Endothelial cell of hepatic sinusoid (primary cell): ENCODE data around the gene HEATR9.
"Not testable (repeated sequence)": the region's sequence is repeated elsewhere in the genome, so short reads cannot be mapped to it uniquely, and the experiment has no call there.

Source experiments
- in situ Hi-C: cut with HindIII; loops from 2 replicates; pipeline ENCODE4 v1.10.0; 2017; ENCODE audit warnings: low sequenced_read_pairs

HEATR9 gene

GRCh38 chr17:35868737-35869136 lies at the start of gene HEATR9:
TSS of gene HEATR9 (minus strand) at chr17:35868891. CDS start at chr17:35868742, 149 bp downstream.
- in situ Hi-C loops = loop anchor here (25.0 kb wide), 1 partner anchor 619 kb away; the partner anchor contains the start of gene ZNHIT3

DNA sequence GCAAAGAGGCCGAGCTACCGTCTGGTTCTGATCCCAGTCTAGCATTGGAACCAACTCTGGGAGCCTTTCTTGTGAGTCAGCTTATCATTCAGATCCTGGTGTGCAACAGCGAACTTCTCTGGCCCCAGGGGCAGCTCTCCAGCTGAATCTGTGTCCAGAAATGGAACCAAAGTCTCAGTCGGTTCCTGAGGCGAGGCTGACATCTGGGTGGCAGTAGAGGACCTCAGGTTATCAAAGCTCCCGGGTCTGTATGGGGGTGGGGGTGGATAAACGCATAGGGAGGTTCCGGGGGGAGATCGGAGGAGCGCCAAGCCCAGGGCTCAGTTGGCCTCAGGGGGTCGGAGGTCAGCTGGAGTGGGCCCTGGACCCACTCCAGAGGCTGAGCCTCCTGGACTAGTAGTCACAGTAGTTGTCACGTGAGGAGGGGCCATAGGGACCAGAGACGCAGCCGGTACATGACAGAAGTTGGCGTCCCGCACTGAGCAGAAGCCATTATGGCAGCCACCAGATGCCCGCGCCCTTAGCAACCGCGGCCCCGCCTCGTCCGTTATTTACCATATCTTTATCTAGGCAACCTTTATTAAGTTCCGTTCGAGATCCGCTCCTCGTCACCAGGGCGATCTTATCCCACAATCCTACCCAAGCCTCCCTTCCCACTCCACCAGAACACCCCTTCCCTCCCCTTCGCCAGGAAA lies 49.0 kb upstream of the HEATR9 start:
- in situ Hi-C loops = no loop called here

GRCh38 chr17:35915153-35915964 lies 46.7 kb upstream of the HEATR9 start:
- in situ Hi-C loops = no loop called here

- in situ Hi-C loops = no loop called here
Measured at GRCh38 chr17:35914354-35914753, 45.7 kb upstream of the HEATR9 start.

- in situ Hi-C loops = no loop called here
Measured at GRCh38 chr17:35913609-35914008, 44.9 kb upstream of the HEATR9 start.

DNA sequence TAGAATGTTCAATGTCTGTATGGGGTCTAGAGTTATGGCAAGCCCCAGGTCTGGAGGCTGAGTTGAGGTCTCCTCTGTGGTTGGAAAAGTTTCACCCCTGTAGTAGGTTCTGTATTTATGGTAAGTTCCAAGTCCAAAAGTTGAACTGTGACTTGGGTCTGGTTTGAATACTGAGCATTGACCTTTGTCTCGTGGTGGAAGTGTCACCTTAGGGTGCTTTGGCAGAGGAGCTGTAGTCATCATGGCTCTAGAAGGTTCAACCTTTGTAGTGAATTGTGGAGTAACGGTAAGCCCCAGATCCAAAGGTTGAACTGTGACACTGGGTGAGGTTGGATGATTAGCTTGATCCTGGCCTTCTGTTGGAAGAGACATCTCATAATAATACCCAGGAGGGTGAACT lies 44.3 kb upstream of the HEATR9 start:
- in situ Hi-C loops = no loop called here

DNA sequence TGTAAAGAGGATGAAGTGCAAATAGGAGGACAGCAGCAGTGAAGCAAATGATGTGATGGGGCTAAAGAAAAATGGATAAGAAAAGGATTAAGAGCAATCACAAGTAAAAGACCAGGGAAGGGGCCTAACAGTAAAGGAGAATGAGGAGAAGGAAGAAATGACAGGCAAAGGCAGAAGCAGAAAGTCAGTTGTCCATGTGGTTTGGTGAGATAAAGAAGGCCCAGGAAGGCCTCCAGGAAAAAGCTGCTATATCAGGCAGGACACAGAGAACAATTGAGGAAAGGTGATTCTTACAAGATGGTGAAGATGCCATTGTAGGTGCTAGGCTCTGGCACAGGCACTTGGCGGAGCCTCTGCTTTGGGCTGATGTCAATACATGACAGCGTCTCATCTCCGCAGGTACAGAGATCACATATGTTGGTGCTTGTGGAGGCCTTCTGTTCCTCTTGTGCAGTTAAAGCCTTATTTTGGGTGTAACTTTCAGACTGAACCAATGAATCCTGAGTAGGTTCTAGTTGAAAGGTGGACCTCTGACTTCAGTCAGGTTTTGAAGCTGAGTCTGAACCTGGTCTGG lies 43.7 kb upstream of the HEATR9 start:
- in situ Hi-C loops = no loop called here

DNA sequence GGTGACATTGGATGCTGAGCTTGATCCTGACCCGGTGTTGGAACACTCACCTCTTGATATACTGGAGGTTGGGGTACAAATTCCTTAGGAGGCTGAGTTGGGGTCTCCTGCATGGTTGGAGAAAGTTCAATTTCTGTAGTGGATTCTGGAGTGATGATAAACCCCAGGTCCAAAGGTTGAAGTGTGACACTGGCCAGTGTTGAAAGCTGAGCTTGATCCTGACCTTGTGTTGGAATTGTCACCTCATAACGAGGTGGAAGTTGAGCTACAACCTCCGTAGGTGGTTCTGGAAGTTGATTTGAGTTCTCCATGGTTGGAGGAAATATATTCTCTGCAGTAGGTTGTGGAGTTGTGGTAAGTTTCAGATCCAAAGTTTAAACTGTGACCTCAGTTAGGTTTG lies 40.7 kb upstream of the HEATR9 start:
- in situ Hi-C loops = no loop called here

GRCh38 chr17:35907691-35908090 lies 39.0 kb upstream of the HEATR9 start:
- in situ Hi-C loops = no loop called here

DNA sequence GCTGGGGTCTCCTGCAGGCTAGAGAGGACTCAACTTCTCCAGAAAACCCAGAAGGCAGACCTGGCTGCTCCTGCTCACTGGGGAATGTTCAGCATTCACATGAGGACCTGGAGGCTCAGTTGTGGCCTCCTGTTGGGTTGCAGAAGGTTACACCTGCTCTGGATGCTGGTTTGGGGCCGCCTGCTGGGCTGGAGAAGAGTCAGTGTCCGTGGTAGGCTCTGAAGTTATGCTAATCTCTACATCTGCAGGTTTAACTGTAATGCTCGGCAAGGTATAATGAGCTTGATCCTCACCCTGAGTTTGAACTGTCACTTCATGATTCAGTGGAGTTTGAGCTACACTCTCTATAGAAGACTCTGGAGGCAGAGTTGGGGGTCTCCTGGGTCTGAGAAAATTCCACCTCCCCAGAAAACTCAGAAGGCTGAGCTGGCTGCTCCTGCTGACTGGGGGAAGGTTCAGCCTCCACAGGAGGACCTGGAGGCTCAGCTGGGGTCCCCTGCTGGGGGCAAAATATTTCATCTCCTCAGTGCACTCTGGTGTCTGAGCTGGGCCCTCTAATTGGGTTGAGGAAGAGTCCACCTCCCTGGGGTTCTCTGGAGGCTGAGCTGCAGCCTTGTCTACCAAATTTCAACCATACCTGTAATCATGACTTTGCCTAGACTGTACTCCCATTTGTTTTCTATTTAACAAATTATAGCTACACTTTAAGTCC lies 38.4 kb upstream of the HEATR9 start:
- in situ Hi-C loops = no loop called here

- in situ Hi-C loops = no loop called here
Measured at GRCh38 chr17:35906191-35906925, 37.7 kb upstream of the HEATR9 start.

- in situ Hi-C loops = no loop called here
Measured at GRCh38 chr17:35903451-35903850, 34.8 kb upstream of the HEATR9 start.

DNA sequence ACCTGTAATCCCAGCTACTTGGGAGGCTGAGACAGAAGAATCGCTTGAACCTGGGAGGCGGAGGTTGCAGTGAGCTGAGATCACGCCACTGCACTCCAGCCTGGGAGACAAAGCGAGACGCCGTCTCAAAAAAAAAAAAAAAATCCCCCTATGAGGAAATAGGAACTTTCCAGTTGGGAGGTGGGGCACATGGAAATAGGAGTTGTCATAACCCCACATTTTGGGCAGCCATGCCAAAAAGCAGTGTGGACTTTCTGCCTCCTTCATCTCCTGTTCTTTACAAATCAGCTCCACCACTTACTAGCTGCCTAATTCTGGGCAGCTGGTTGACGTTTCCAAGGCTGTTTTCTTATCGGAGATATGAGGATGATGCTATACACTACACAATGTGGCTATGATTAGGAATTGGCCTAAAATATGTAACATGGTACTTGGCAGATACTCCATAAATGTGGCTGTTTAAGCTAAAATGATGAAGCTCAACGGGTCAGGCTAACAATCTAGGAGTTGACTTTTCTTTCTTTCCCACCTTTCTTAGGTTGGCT lies 33.0 kb upstream of the HEATR9 start:
- in situ Hi-C loops = no loop called here

- in situ Hi-C loops = no loop called here
Measured at GRCh38 chr17:35900708-35901480, 32.2 kb upstream of the HEATR9 start.

- in situ Hi-C loops = no loop called here
Measured at GRCh38 chr17:35900280-35900679, 31.6 kb upstream of the HEATR9 start.

GRCh38 chr17:35898283-35899070 lies 29.8 kb upstream of the HEATR9 start:
- in situ Hi-C loops = no loop called here

- in situ Hi-C loops = not testable (repeated sequence)
Measured at GRCh38 chr17:35897772-35898171, 29.1 kb upstream of the HEATR9 start.

- in situ Hi-C loops = no loop called here
Measured at GRCh38 chr17:35895636-35896587, 27.2 kb upstream of the HEATR9 start.
